HS-27A (cell line): ENCODE results near the gene PDE4D.
A peak's percentile ranks its signal among the peaks of the same experiment; 100 is the strongest.
"Not testable (repeated sequence)": the region's sequence is repeated elsewhere in the genome, so short reads cannot be mapped to it uniquely, and the experiment has no call there.

Source experiments
- DNase-seq: peaks from one replicate; pipeline ENCODE4 v3.0.0-alpha.2; 2012; ENCODE audit warnings: low read depth, missing footprints

PDE4D gene

GRCh38 chr5:59416451-59416850 lies 477.1 kb downstream of the PDE4D start:
- no peak for DNase-seq

- no peak for DNase-seq
Observed at GRCh38 chr5:59416026-59416425, 477.5 kb downstream of the PDE4D start.

GRCh38 chr5:59412428-59412827 lies 481.1 kb downstream of the PDE4D start:
- DNase-seq = no peak

GRCh38 chr5:59408997-59409396 lies 484.5 kb downstream of the PDE4D start:
- DNase-seq = not testable (repeated sequence)

GRCh38 chr5:59407967-59408366 lies 485.6 kb downstream of the PDE4D start:
- no peak for DNase-seq

- DNase-seq = no peak
Observed at GRCh38 chr5:59401637-59402036, 491.9 kb downstream of the PDE4D start.

GRCh38 chr5:59394956-59395355 lies 498.6 kb downstream of the PDE4D start:
- DNase-seq = not testable (repeated sequence)

GRCh38 chr5:59393585-59394420 lies 499.7 kb downstream of the PDE4D start:
- no peak for DNase-seq

- no peak for DNase-seq
Observed at GRCh38 chr5:59391576-59391975, 501.9 kb downstream of the PDE4D start.

- DNase-seq = no peak
Observed at GRCh38 chr5:59390989-59391388, 502.5 kb downstream of the PDE4D start.

GRCh38 chr5:59390074-59390659 lies 503.4 kb downstream of the PDE4D start:
- no peak for DNase-seq

- no peak for DNase-seq
Observed at GRCh38 chr5:59387127-59387526, 506.4 kb downstream of the PDE4D start.

GRCh38 chr5:59385700-59386099 lies 507.8 kb downstream of the PDE4D start:
- DNase-seq = no peak

- peak; percentile 29 for DNase-seq
Observed at GRCh38 chr5:59380350-59380951, 513.1 kb downstream of the PDE4D start.

- DNase-seq = not testable (repeated sequence)
Observed at GRCh38 chr5:59374036-59374435, 519.5 kb downstream of the PDE4D start.

GRCh38 chr5:59371525-59372127 lies 521.9 kb downstream of the PDE4D start:
- no peak for DNase-seq

- DNase-seq = no peak
Observed at GRCh38 chr5:59368951-59369350, 524.6 kb downstream of the PDE4D start.

GRCh38 chr5:59367791-59368394 lies 525.6 kb downstream of the PDE4D start:
- peak; percentile 20 for DNase-seq

GRCh38 chr5:59366784-59367183 lies 526.7 kb downstream of the PDE4D start:
- no peak for DNase-seq

- DNase-seq = no peak
Observed at GRCh38 chr5:59362438-59362837, 531.1 kb downstream of the PDE4D start.

- no peak for DNase-seq
Observed at GRCh38 chr5:59361454-59361853, 532.1 kb downstream of the PDE4D start.

GRCh38 chr5:59360130-59360555 lies 533.4 kb downstream of the PDE4D start:
- no peak for DNase-seq
